Measurements from ENCODE around the gene TFE3. TPM values are rescaled to one million over a fixed set of nuclear protein-coding genes. Genes with fewer than 3 reads are reported as not detected.
"Not testable (repeated sequence)": the region's sequence is repeated elsewhere in the genome, so short reads cannot be mapped to it uniquely, and the experiment has no call there.

The TFE3 gene
- polyA plus RNA-seq, 1 donor, result 33.5 TPM

DNA sequence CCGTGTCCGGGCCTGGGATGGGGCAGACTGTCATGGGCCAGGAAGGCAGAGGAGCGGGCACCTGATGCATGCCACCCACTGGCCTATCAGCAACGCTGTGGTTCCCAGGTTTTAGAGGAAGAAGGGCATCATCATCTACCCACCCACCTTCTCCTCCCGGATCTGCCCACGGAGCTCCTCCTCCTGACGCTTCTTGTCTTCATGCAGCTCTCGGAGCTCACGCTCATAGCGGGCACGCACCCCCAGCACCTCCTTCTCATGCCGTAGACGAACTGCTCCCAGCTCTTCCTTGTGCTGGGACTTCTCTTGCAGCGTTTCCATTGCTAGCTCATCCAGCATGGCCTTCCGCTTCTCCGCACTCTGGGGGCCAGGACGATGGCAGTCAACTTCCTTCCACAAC lies 60.1 kb downstream of the TFE3 start:
- no peak for DNase-seq
- no peak overlapping the region for H3K4me3 ChIP-seq (ENCODE audit: low read length)
- H3K36me3 ChIP-seq (ENCODE audit: control insufficient read depth, insufficient read depth, low read length), result peaks cover 45% of the 10 kb centered on the region
- no CpG with 5 or more reads among the region's 17 CpGs for WGBS (ENCODE audit: insufficient coverage, low lambda C conversion rate)
- H3K27ac ChIP-seq (ENCODE audit: low read length), result no peak overlapping the region
- H3K27me3 ChIP-seq (ENCODE audit: control insufficient read depth, insufficient read depth, low read length), result no peaks in the 10 kb centered on the region
- H3K9me3 ChIP-seq (ENCODE audit: control insufficient read depth, low read depth, low read length), result no peaks in the 10 kb centered on the region
- no peaks in the 10 kb centered on the region for H3K4me1 ChIP-seq (ENCODE audit: control insufficient read depth, insufficient read depth, low read length)

DNA sequence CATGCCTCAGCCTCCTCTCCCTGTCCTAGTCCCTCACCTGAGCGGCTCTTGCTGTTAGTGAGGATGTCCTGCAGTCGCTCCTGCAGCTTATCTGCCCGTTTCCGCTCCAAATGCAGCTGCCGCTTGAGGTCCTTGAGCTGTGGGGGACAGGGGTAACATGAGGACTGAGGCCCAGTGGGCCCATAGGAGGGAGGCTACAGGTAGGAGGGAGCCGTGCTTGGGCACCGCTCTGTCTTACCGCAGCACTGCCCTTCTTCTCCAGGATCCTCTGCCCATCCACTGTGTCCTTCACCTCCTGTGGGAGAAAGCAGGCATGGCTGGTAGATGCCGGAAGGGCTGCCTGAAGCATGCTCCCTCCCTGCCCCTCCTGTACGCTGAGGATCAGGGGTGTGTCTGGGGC lies 62.0 kb downstream of the TFE3 start:
- no peak for DNase-seq
- peaks cover 50% of the 10 kb centered on the region for H3K36me3 ChIP-seq (ENCODE audit: control insufficient read depth, insufficient read depth, low read length)
- no CpG with 5 or more reads among the region's 10 CpGs for WGBS (ENCODE audit: insufficient coverage, low lambda C conversion rate)

GRCh38 chrX:48980341-48980740 lies 62.8 kb downstream of the TFE3 start:
- not testable (repeated sequence) for H3K4me3 ChIP-seq (ENCODE audit: low read length); DNase-seq; H3K27ac ChIP-seq (ENCODE audit: low read length); H3K4me1 ChIP-seq (ENCODE audit: control insufficient read depth, insufficient read depth, low read length); H3K27me3 ChIP-seq (ENCODE audit: control insufficient read depth, insufficient read depth, low read length); H3K9me3 ChIP-seq (ENCODE audit: control insufficient read depth, low read depth, low read length)
- H3K36me3 ChIP-seq (ENCODE audit: control insufficient read depth, insufficient read depth, low read length), result peaks cover 55% of the 10 kb centered on the region
- WGBS (ENCODE audit: insufficient coverage, low lambda C conversion rate), result no CpG with 5 or more reads among the region's 10 CpGs

More for the DNA sequence above, 62.0 kb downstream of the TFE3 start:
- Histone ChIP-seq H3K4me1 (ENCODE audit: control insufficient read depth, insufficient read depth, low read length) (no peaks in the 10 kb centered on the region), H3K9me3 (ENCODE audit: control insufficient read depth, low read depth, low read length) (no peaks in the 10 kb centered on the region), H3K4me3 (ENCODE audit: low read length) (no peak overlapping the region), H3K27me3 (ENCODE audit: control insufficient read depth, insufficient read depth, low read length) (no peaks in the 10 kb centered on the region), H3K27ac (ENCODE audit: low read length) (no peak overlapping the region)

Other genes starting within 250 kb of the TFE3 start
- 133 TPM for gene HDAC6, start 241.3 kb downstream of the TFE3 start, polyA plus RNA-seq
- 0.27 TPM for gene ERAS, start 216.8 kb downstream of the TFE3 start, polyA plus RNA-seq
- 178 TPM for gene PCSK1N, start 207.7 kb downstream of the TFE3 start, polyA plus RNA-seq
- 42.3 TPM for gene TIMM17B, start 145.6 kb downstream of the TFE3 start, polyA plus RNA-seq
- 99.9 TPM for gene PQBP1, start 145.4 kb downstream of the TFE3 start, polyA plus RNA-seq
- 23.6 TPM for gene SLC35A2, start 131.7 kb downstream of the TFE3 start, polyA plus RNA-seq
- gene PIM2, start 124.3 kb downstream of the TFE3 start, polyA plus RNA-seq, result 11.5 TPM
- 46.9 TPM for gene OTUD5, start 85.8 kb downstream of the TFE3 start, polyA plus RNA-seq
- 2.5 TPM for gene KCND1, start 71.5 kb downstream of the TFE3 start, polyA plus RNA-seq
- 51.4 TPM for gene GRIPAP1, start 41.1 kb downstream of the TFE3 start, polyA plus RNA-seq
- gene CCDC120, start 15.6 kb upstream of the TFE3 start, polyA plus RNA-seq, result 27.3 TPM
- gene PRAF2, start 30.6 kb upstream of the TFE3 start, polyA plus RNA-seq, result 14.0 TPM
- 46.6 TPM for gene WDR45, start 36.5 kb upstream of the TFE3 start, polyA plus RNA-seq
- 18.9 TPM for gene GPKOW, start 80.4 kb upstream of the TFE3 start, polyA plus RNA-seq
- gene MAGIX, start 119.4 kb upstream of the TFE3 start, polyA plus RNA-seq, result 2.5 TPM
- 118 TPM for gene PLP2, start 128.5 kb upstream of the TFE3 start, polyA plus RNA-seq
- gene PRICKLE3, start 143.0 kb upstream of the TFE3 start, polyA plus RNA-seq, result 5.7 TPM
- gene SYP, start 156.8 kb upstream of the TFE3 start, polyA plus RNA-seq, result 20.2 TPM
- gene CACNA1F, start 190.0 kb upstream of the TFE3 start, polyA plus RNA-seq, result 1.3 TPM
- 18.5 TPM for gene CCDC22, start 192.1 kb upstream of the TFE3 start, polyA plus RNA-seq
- 0.76 TPM for gene FOXP3, start 221.4 kb upstream of the TFE3 start, polyA plus RNA-seq
- 3.3 TPM for gene PPP1R3F, start 226.4 kb upstream of the TFE3 start, polyA plus RNA-seq